H1 (cell line): ENCODE measurements around the gene NDFIP2. TPM values are rescaled to one million over a fixed set of nuclear protein-coding genes. Genes with fewer than 3 reads are reported as not detected.

ENCODE experiments used
- CTCF ChIA-PET: fragments of 300-600 bp; sonication (Branson Sonifier 250); formaldehyde crosslinking; loops from one replicate; lab custom pipeline; 2021; ENCODE audit not compliant: partially characterized antibody; lab: Charles Lee
- POLR2A ChIA-PET: fragments of 300-600 bp; sonication (Branson Sonifier 250); formaldehyde crosslinking; loops from one replicate; lab custom pipeline; 2021; ENCODE audit warnings: inconsistent platforms; ENCODE audit not compliant: partially characterized antibody; lab: Charles Lee
- DNase-seq, 2 experiments: peaks; one replicate each; pipeline versions ENCODE4 v3.0.0 to v3.0.0-alpha.2; 2010 to 2022; ENCODE audit warnings: low spot score in 2 of 2, low read depth in 1 of 2, mixed read lengths in 1 of 2
- FAIRE-seq: peaks from 2 replicates; lab custom pipeline; 2011; peaks lifted over from hg19 to GRCh38; lab: Jason Lieb, UNC
- H2AFZ ChIP-seq: 2 replicates; pipeline ENCODE4 v1.8.1; 2012; ENCODE audit warnings: low read length, inconsistent platforms
- H2AK5ac ChIP-seq: 2 replicates; pipeline ENCODE4 v1.6.1; 2013; ENCODE audit warnings: low read depth, low read length
- H2BK120ac ChIP-seq: replicated peaks from 2 replicates; pipeline ENCODE3; 2013; ENCODE audit warnings: low read depth, low read length, inconsistent platforms
- H2BK12ac ChIP-seq: 2 replicates; pipeline ENCODE4 v1.6.1; 2013; ENCODE audit warnings: low read depth, low read length
- H2BK15ac ChIP-seq: 2 replicates; pipeline ENCODE4 v1.6.1; 2013; ENCODE audit warnings: low read length
- H2BK20ac ChIP-seq: 2 replicates; pipeline ENCODE4 v1.6.1; 2013; ENCODE audit warnings: low read length
- H2BK5ac ChIP-seq: 2 replicates; pipeline ENCODE4 v1.6.1; 2013; ENCODE audit warnings: low read depth, low read length
- H3K14ac ChIP-seq: 2 replicates; pipeline ENCODE4 v1.6.1; 2013; ENCODE audit warnings: inconsistent platforms; ENCODE audit not compliant: insufficient read length
- H3K18ac ChIP-seq: 2 replicates; pipeline ENCODE4 v1.6.1; 2013; ENCODE audit warnings: low read length; ENCODE audit errors: extremely low read depth
- H3K23ac ChIP-seq: 2 replicates; pipeline ENCODE4 v1.6.1; 2013; ENCODE audit warnings: inconsistent platforms; ENCODE audit not compliant: insufficient read length
- H3K23me2 ChIP-seq: 2 replicates; pipeline ENCODE4 v1.6.1; 2013; ENCODE audit warnings: low read depth, low read length
- H3K27ac ChIP-seq: 2 replicates; pipeline ENCODE4 v1.6.1; 2011; ENCODE audit warnings: low read depth, low read length, inconsistent platforms
- H3K27me3 ChIP-seq, 4 experiments: replicated peaks in 1 of 4; 1 replicate in 1 of 4; 2 replicates in 3 of 4; pipeline versions ENCODE4 v1.6.1 to v1.8.1; 2011 to 2013; ENCODE audit warnings: low read length in 3 of 4, mild to moderate bottlenecking in 3 of 4, inconsistent platforms in 2 of 4, mixed read lengths in 2 of 4, moderate library complexity in 1 of 4; ENCODE audit not compliant: control insufficient read depth in 3 of 4, insufficient read depth in 3 of 4; ENCODE audit errors: extremely low read depth in 1 of 4
- H3K36me3 ChIP-seq, 4 experiments: 2 replicates each; pipeline versions ENCODE4 v1.6.1 to v1.8.1; 2011 to 2013; ENCODE audit warnings: mild to moderate bottlenecking in 4 of 4, low read length in 3 of 4, moderate library complexity in 2 of 4, control low read depth in 1 of 4, inconsistent platforms in 1 of 4; ENCODE audit not compliant: insufficient read depth in 4 of 4, control insufficient read depth in 2 of 4
- H3K4ac ChIP-seq: replicated peaks from 2 replicates; pipeline ENCODE3; 2013; ENCODE audit warnings: low read length, low read depth, mixed read lengths, inconsistent platforms; ENCODE audit not compliant: insufficient read length
- H3K4me1 ChIP-seq, 4 experiments: replicated peaks in 1 of 4; 1 replicate in 1 of 4; 2 replicates in 3 of 4; pipeline versions ENCODE4 v1.6.1 to v1.8.1; 2011 to 2013; ENCODE audit warnings: low read length in 3 of 4, inconsistent platforms in 2 of 4, mixed read lengths in 1 of 4; ENCODE audit not compliant: insufficient read depth in 4 of 4, control insufficient read depth in 3 of 4
- H3K4me2 ChIP-seq, 2 experiments: 2 replicates each; pipeline versions ENCODE4 v1.6.1 to v1.8.1; 2011 to 2013; ENCODE audit warnings: low read depth in 2 of 2, low read length in 2 of 2, control low read depth in 1 of 2, inconsistent platforms in 1 of 2, mild to moderate bottlenecking in 1 of 2; ENCODE audit not compliant: insufficient read depth in 1 of 2
- H3K4me3 ChIP-seq, 4 experiments: fragments of 200-600, 300-600 bp in 1 of 4; sonication (generic), shearing (Covaris generic), sonication (Bioruptor Twin) in 1 of 4; 2 replicates each; pipeline versions ENCODE4 v1.5.1 to v1.8.1; 2011 to 2016; ENCODE audit warnings: low read length in 4 of 4, low read depth in 3 of 4, control low read depth in 2 of 4, inconsistent platforms in 2 of 4, mild to moderate bottlenecking in 2 of 4, mixed read lengths in 1 of 4, moderate library complexity in 1 of 4; ENCODE audit not compliant: insufficient read depth in 2 of 4; ENCODE audit errors: extremely low read depth in 1 of 4
- H3K56ac ChIP-seq: replicated peaks from 2 replicates; pipeline ENCODE3; 2013; ENCODE audit warnings: low read depth, mild to moderate bottlenecking, mixed read lengths, low read length, inconsistent platforms; ENCODE audit not compliant: insufficient read length
- H3K79me1 ChIP-seq: 2 replicates; pipeline ENCODE4 v1.6.1; 2013; ENCODE audit warnings: low read depth, low read length, control low read depth
- H3K79me2 ChIP-seq, 2 experiments: 2 replicates each; pipeline versions ENCODE4 v1.6.1 to v1.8.1; 2012 to 2013; ENCODE audit warnings: low read length in 2 of 2, mild to moderate bottlenecking in 2 of 2, inconsistent platforms in 1 of 2; ENCODE audit not compliant: insufficient read depth in 2 of 2, control insufficient read depth in 1 of 2
- H3K9ac ChIP-seq, 4 experiments: replicated peaks in 1 of 4; 1 replicate in 1 of 4; 2 replicates in 3 of 4; pipeline versions ENCODE4 v1.6.1 to v1.8.1; 2011 to 2013; ENCODE audit warnings: low read depth in 3 of 4, low read length in 3 of 4, control low read depth in 2 of 4, mild to moderate bottlenecking in 2 of 4, moderate library complexity in 2 of 4, inconsistent platforms in 1 of 4; ENCODE audit errors: extremely low read depth in 1 of 4
- H3K9me3 ChIP-seq, 2 experiments: 2 replicates each; pipeline versions ENCODE4 v1.6.1 to v1.8.1; 2012 to 2013; ENCODE audit warnings: mild to moderate bottlenecking in 2 of 2, moderate library complexity in 2 of 2, control low read depth in 1 of 2, inconsistent platforms in 1 of 2, low read depth in 1 of 2, low read length in 1 of 2, mixed read lengths in 1 of 2; ENCODE audit not compliant: insufficient read depth in 2 of 2
- H4K20me1 ChIP-seq, 2 experiments: replicated peaks in 1 of 2; 2 replicates each; pipeline versions ENCODE3 to v1.8.1; 2011 to 2013; ENCODE audit warnings: inconsistent platforms in 2 of 2, low read length in 2 of 2, mild to moderate bottlenecking in 1 of 2; ENCODE audit not compliant: insufficient read depth in 2 of 2, control insufficient read depth in 1 of 2
- H4K5ac ChIP-seq: 2 replicates; pipeline ENCODE4 v1.6.1; 2013; ENCODE audit warnings: low read length, low read depth, mixed read lengths, inconsistent platforms; ENCODE audit not compliant: insufficient read length
- H4K8ac ChIP-seq: 2 replicates; pipeline ENCODE4 v1.8.0; 2013; ENCODE audit warnings: mild to moderate bottlenecking, moderate library complexity, low read length, inconsistent platforms; ENCODE audit not compliant: insufficient read depth; ENCODE audit errors: extremely low read depth
- H4K91ac ChIP-seq: replicated peaks from 2 replicates; pipeline ENCODE3; 2013; ENCODE audit warnings: low read length, mixed read lengths, inconsistent platforms; ENCODE audit not compliant: insufficient read length
- CTBP2 ChIP-seq: IDR thresholded peaks from 2 replicates; pipeline ENCODE4 v1.7.0; 2011; ENCODE audit warnings: borderline replicate concordance, mild to moderate bottlenecking, moderate library complexity, mixed read lengths, low read length; ENCODE audit not compliant: insufficient read depth, insufficient read length
- EZH2 ChIP-seq: fragments of 200-600 bp; sonication (generic); IDR thresholded peaks from 2 replicates; pipeline ENCODE4 v1.7.1; 2012; ENCODE audit warnings: low read depth, mild to moderate bottlenecking, moderate library complexity, low read length, inconsistent platforms; ENCODE audit not compliant: severe bottlenecking
- JUND ChIP-seq: IDR thresholded peaks from 2 replicates; pipeline ENCODE4 v1.6.1; 2011; ENCODE audit warnings: mild to moderate bottlenecking, improper control_type of control experiment, low read length
- KDM1A ChIP-seq: fragments of 200-600, 300-600 bp; sonication (generic); IDR thresholded peaks from 2 replicates; pipeline ENCODE4 v1.7.1; 2016; ENCODE audit warnings: mild to moderate bottlenecking, low read length, borderline replicate concordance
- MAFK ChIP-seq: IDR thresholded peaks from 2 replicates; pipeline ENCODE4 v1.6.1; 2012; ENCODE audit warnings: low read depth, mild to moderate bottlenecking, improper control_type of control experiment, low read length
- NANOG ChIP-seq: IDR thresholded peaks from 2 replicates; pipeline ENCODE4 v1.6.1; 2011; ENCODE audit warnings: low read length, low read depth, mild to moderate bottlenecking, inconsistent platforms; ENCODE audit not compliant: insufficient read depth, poor library complexity, severe bottlenecking
- PHF8 ChIP-seq: fragments of 200-600 bp; sonication (generic); conservative IDR thresholded peaks from 2 replicates; pipeline ENCODE4 v1.7.1; 2012; ENCODE audit warnings: low read depth, mild to moderate bottlenecking, inconsistent platforms, low read length, moderate library complexity
- RBBP5 ChIP-seq: IDR thresholded peaks from 2 replicates; pipeline ENCODE4 v1.7.1; 2012; ENCODE audit warnings: low read depth, mild to moderate bottlenecking, inconsistent platforms, low read length, moderate library complexity, borderline replicate concordance
- RFX5 ChIP-seq: IDR thresholded peaks from 2 replicates; pipeline ENCODE4 v1.6.1; 2011; ENCODE audit warnings: low read depth, low read length, improper control_type of control experiment, borderline replicate concordance
- RXRA ChIP-seq: IDR thresholded peaks from 2 replicates; pipeline ENCODE4 v1.6.1; 2011; ENCODE audit warnings: low read depth, mild to moderate bottlenecking, low read length, moderate library complexity; ENCODE audit not compliant: insufficient read depth
- SIN3A ChIP-seq, 2 experiments: IDR thresholded peaks in 1 of 2; conservative IDR thresholded peaks in 1 of 2; 2 replicates each; pipeline ENCODE4 v1.6.1; 2011 to 2012; ENCODE audit warnings: low read length in 2 of 2, improper control_type of control experiment in 1 of 2, low read depth in 1 of 2, mild to moderate bottlenecking in 1 of 2
- SIRT6 ChIP-seq: IDR thresholded peaks from one replicate; pipeline ENCODE4 v1.7.1; 2012; ENCODE audit warnings: low read length, inconsistent platforms
- TCF12 ChIP-seq: IDR thresholded peaks from 2 replicates; pipeline ENCODE4 v1.6.1; 2011; ENCODE audit warnings: low read depth, mild to moderate bottlenecking, low read length
- ZNF274 ChIP-seq: IDR thresholded peaks from 2 replicates; pipeline ENCODE4 v1.7.0; 2012; ENCODE audit warnings: low read length, borderline replicate concordance; ENCODE audit errors: extremely low read depth
- WGBS, 2 experiments: shearing (Covaris generic) in 1 of 2; methylation state at CpG; one replicate each; pipeline versions ENCODE4 v1.1.6 to v1.1.7; 2013 to 2015; ENCODE audit warnings: low lambda C conversion rate in 2 of 2, mixed read lengths in 2 of 2, inconsistent platforms in 1 of 2, low coverage in 1 of 2, missing lambda C conversion rate in 1 of 2; ENCODE audit not compliant: insufficient replicate concordance in 2 of 2, insufficient coverage in 1 of 2, insufficient read length in 1 of 2; ENCODE audit errors: extremely low coverage in 1 of 2, missing lambda C conversion rate in 1 of 2; 5-methylcytosine and 5-hydroxymethylcytosine counted together
- polyA plus RNA-seq, 7 experiments: library from polyadenylated mRNA; depleted of rRNA in 3 of 7; stranded (reverse) in 5 of 7; unstranded in 2 of 7; fragments of >200 nt in 5 of 7; fragments of 200-250 nt in 2 of 7; gene quantifications; 1 replicate in 5 of 7; 2 replicates in 1 of 7; 4 replicates in 1 of 7; pipeline versions ENCODE4 v1.2.1 to v1.2.3, GENCODE V29; 2011 to 2013; ENCODE audit warnings: missing spikeins in 2 of 7, mixed read lengths in 2 of 7
- total RNA-seq: library from RNA; stranded (reverse); fragmentation: NEBNext Ultra II Directional; extraction: Animal tissue kit (Norgen Biotek cat#: 25700); gene quantifications from 2 replicates; pipeline ENCODE4 v1.2.1, GENCODE V29; 2021

The NDFIP2 gene
- total and polyA plus RNA-seq, 2 of the 8 experiments (the other 6 are each of a cell fraction or from before 2014, with no cell fraction given) = 11.1 to 32.9 TPM

GRCh38 chr13:79496188-79496587, 15.2 kb downstream of the NDFIP2 start:
- Histone ChIP-seq H3K4me2 (no peak overlapping the region), H3K27me3 (no peaks in the 10 kb centered on the region), H4K5ac (no peak overlapping the region), H2BK15ac (no peak overlapping the region), H2BK120ac (no peak overlapping the region), H4K20me1 (peaks cover 0 to 3% of the 10 kb centered on the region in 2 experiments), H3K27ac (no peak overlapping the region), H3K79me2 (peaks cover 0 to 72% of the 10 kb centered on the region in 2 experiments; a peak in 3 of 4 replicates), H3K9ac (no peak overlapping the region), H2AK5ac (no peak overlapping the region), H3K9me3 (no peaks in the 10 kb centered on the region), H2AFZ (no peak overlapping the region), H3K36me3 (no peaks in the 10 kb centered on the region), H3K18ac (no peak overlapping the region), H3K4me1 (peaks cover 0 to 9% (median 3%) of the 10 kb centered on the region in 4 experiments; a peak in 3 of 7 replicates), H2BK20ac (no peak overlapping the region), H3K56ac (no peak overlapping the region), H3K4ac (no peak overlapping the region), H3K4me3 (no peak overlapping the region), H3K14ac (no peak overlapping the region), H3K23me2 (no peaks in the 10 kb centered on the region), H2BK5ac (no peak overlapping the region), H4K8ac (no peak overlapping the region), H3K23ac (no peak overlapping the region), H3K79me1 (peaks cover 2% of the 10 kb centered on the region; the same call in 1 of the 2 replicates), H2BK12ac (no peak overlapping the region), H4K91ac (no peak overlapping the region)
- ChIA-PET CTCF (interaction anchor here (0.7 to 1.6 kb wide), 2 partner anchors 11 to 15 kb away, joined by 3 read pairs; partner anchors contain the start of gene NDFIP2), POLR2A (no interaction called here)
- FAIRE-seq = no peak
- 79% methylated on average over 1 of the region's 1 CpG; no CpG with 5 or more reads in 1 of the 2 experiments for WGBS, 2 experiments
- DNase-seq = no peak
- TF ChIP-seq RFX5 = no peak
- no peak for TF ChIP-seq NANOG
- no peak for TF ChIP-seq CTBP2
- TF ChIP-seq KDM1A = no peak
- TF ChIP-seq PHF8 = no peak
- TF ChIP-seq EZH2 = no peak
- no peak for TF ChIP-seq TCF12
- TF ChIP-seq RBBP5 = no peak
- no peak for TF ChIP-seq SIN3A (conservative IDR thresholded peaks at IDR 0.05 in 1 of 2, IDR thresholded peaks at IDR 0.05 in 1 of 2; ENCODE audit: low read depth in 1 of 2, low read length in 2 of 2)
- no peak for TF ChIP-seq RXRA
- TF ChIP-seq ZNF274 = no peak
- TF ChIP-seq MAFK = no peak
- TF ChIP-seq SIRT6 = no peak
- TF ChIP-seq JUND = no peak
